ENCODE results near the gene ZSCAN26.
A peak's percentile ranks its signal among the peaks of the same experiment; 100 is the strongest.

Gene ZSCAN26

GRCh38 chr6:28266962-28267694 lies at the start of gene ZSCAN26:
Gene ZSCAN26 (plus strand): TSS chr6:28267143. CDS start chr6:28271920, 4,777 bp downstream.
- H3K27me3 ChIP-seq (ENCODE audit: low read depth, low read length) = no peaks in the 10 kb centered on the region
- H3K9me3 ChIP-seq (ENCODE audit: insufficient read depth, low read length) = no peaks in the 10 kb centered on the region
- H3K4me2 ChIP-seq (ENCODE audit: low read length) = peak within 1 kb of the TSS; percentile 86
- peaks cover 12% of the 10 kb centered on the region for H3K79me2 ChIP-seq (ENCODE audit: low read length)
- peak within 1 kb of the TSS; percentile 63 for H3K27ac ChIP-seq (ENCODE audit: low read length)
- H3K4me1 ChIP-seq (ENCODE audit: low read length) = peaks cover 10% of the 10 kb centered on the region
- TF ChIP-seq EZH2phosphoT487 (IDR thresholded peaks at IDR 0.05; ENCODE audit: low read depth) (no peak), CTCF (IDR thresholded peaks at IDR 0.05; ENCODE audit: low read depth, low read length) (no peak)
- no peaks in the 10 kb centered on the region for H4K20me1 ChIP-seq (ENCODE audit: insufficient read depth, low read length)
- no peaks in the 10 kb centered on the region for H3K36me3 ChIP-seq (replicated peaks; ENCODE audit: low read depth, low read length)
- H3K4me3 ChIP-seq (ENCODE audit: low read length) = peak within 1 kb of the TSS; percentile 93
- peak within 1 kb of the TSS; percentile 85 for H3K9ac ChIP-seq (ENCODE audit: low read length)
- H2AFZ ChIP-seq (ENCODE audit: low read depth, low read length) = peak within 1 kb of the TSS; percentile 92

DNA sequence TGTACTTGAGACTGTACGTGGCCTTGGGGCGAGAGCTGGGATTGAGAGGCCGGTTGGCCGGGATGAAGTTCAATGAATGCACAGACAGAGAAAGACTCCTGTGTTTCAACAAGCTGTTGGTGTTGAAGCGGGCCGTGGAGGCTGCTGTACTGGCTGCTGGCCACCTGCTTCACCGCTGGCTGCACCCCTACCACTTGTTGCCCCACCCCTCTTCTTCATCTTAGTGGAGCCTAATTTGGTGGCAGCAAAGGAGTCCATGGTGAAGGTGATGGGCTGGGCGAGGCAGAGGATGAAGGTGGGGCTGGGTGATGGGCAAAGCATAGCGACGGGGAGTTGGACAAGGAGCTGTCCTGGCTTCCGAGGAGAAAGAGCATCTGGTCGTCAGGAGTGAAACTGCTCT lies 49.1 kb upstream of the ZSCAN26 start:
- Histone ChIP-seq H3K79me2 (ENCODE audit: low read length) (no peaks in the 10 kb centered on the region; the same call in 1 of the 2 replicates), H3K9me3 (ENCODE audit: insufficient read depth, low read length) (no peaks in the 10 kb centered on the region), H3K27me3 (ENCODE audit: low read depth, low read length) (no peaks in the 10 kb centered on the region), H4K20me1 (ENCODE audit: insufficient read depth, low read length) (no peaks in the 10 kb centered on the region), H3K4me2 (ENCODE audit: low read length) (peak overlapping the region; percentile 79), H3K9ac (ENCODE audit: low read length) (no peak overlapping the region), H3K4me3 (ENCODE audit: low read length) (peak overlapping the region; percentile 78; the same call in 1 of the 2 replicates), H3K36me3 (replicated peaks; ENCODE audit: low read depth, low read length) (no peaks in the 10 kb centered on the region), H2AFZ (ENCODE audit: low read depth, low read length) (no peak overlapping the region), H3K4me1 (ENCODE audit: low read length) (peaks cover 16% of the 10 kb centered on the region), H3K27ac (ENCODE audit: low read length) (no peak overlapping the region)
- TF ChIP-seq CTCF (IDR thresholded peaks at IDR 0.05; ENCODE audit: low read depth, low read length) (no peak), EZH2phosphoT487 (IDR thresholded peaks at IDR 0.05; ENCODE audit: low read depth) (no peak)

- peak overlapping the region; percentile 78 for H3K4me3 ChIP-seq (ENCODE audit: low read length)
- H3K4me2 ChIP-seq (ENCODE audit: low read length) = peak overlapping the region; percentile 79
- no peaks in the 10 kb centered on the region for H3K27me3 ChIP-seq (ENCODE audit: low read depth, low read length)
- H3K4me1 ChIP-seq (ENCODE audit: low read length) = peaks cover 10% of the 10 kb centered on the region
- peak overlapping the region; percentile 64 for H3K9ac ChIP-seq (ENCODE audit: low read length)
- TF ChIP-seq CTCF (IDR thresholded peaks at IDR 0.05; ENCODE audit: low read depth, low read length) (no peak), EZH2phosphoT487 (IDR thresholded peaks at IDR 0.05; ENCODE audit: low read depth) (no peak)
- no peaks in the 10 kb centered on the region for H3K36me3 ChIP-seq (replicated peaks; ENCODE audit: low read depth, low read length)
- H2AFZ ChIP-seq (ENCODE audit: low read depth, low read length) = peak overlapping the region; percentile 90
- H3K27ac ChIP-seq (ENCODE audit: low read length) = no peak overlapping the region
- no peaks in the 10 kb centered on the region for H4K20me1 ChIP-seq (ENCODE audit: insufficient read depth, low read length)
- H3K9me3 ChIP-seq (ENCODE audit: insufficient read depth, low read length) = no peaks in the 10 kb centered on the region
- H3K79me2 ChIP-seq (ENCODE audit: low read length) = no peaks in the 10 kb centered on the region; the same call in 1 of the 2 replicates
Observed at GRCh38 chr6:28218312-28219248, 48.4 kb upstream of the ZSCAN26 start.

Measured in OCI-LY3 (cell line).